Endodermal cell (in vitro differentiated cells): ENCODE data around the gene SMARCA5. TPM values are rescaled to one million over a fixed set of nuclear protein-coding genes. Genes with fewer than 3 reads are reported as not detected.

ENCODE experiments used
- DNase-seq: peaks from one replicate; pipeline ENCODE4 v3.0.0-alpha.2; 2017
- H3K27ac ChIP-seq: 2 replicates; pipeline ENCODE4 v1.5.1; 2013; ENCODE audit warnings: mild to moderate bottlenecking, low read depth, low read length, moderate library complexity
- H3K27me3 ChIP-seq: 2 replicates; pipeline ENCODE4 v1.6.1; 2013; ENCODE audit warnings: mild to moderate bottlenecking, low read length, moderate library complexity; ENCODE audit not compliant: insufficient read depth, control insufficient read depth, poor library complexity, severe bottlenecking
- H3K36me3 ChIP-seq: 2 replicates; pipeline ENCODE4 v1.7.0; 2013; ENCODE audit warnings: mild to moderate bottlenecking, low read length, moderate library complexity; ENCODE audit not compliant: control insufficient read depth, insufficient read depth
- H3K4me1 ChIP-seq: one replicate; pipeline ENCODE4 v1.7.0; 2013; ENCODE audit warnings: low read length; ENCODE audit not compliant: control insufficient read depth, insufficient read depth
- H3K4me3 ChIP-seq: 2 replicates; pipeline ENCODE4 v1.5.1; 2013; ENCODE audit warnings: mild to moderate bottlenecking, low read length, moderate library complexity
- H3K9ac ChIP-seq: 2 replicates; pipeline ENCODE4 v1.6.1; 2013; ENCODE audit warnings: mild to moderate bottlenecking, low read length, moderate library complexity; ENCODE audit not compliant: poor library complexity, severe bottlenecking; ENCODE audit errors: extremely low read depth
- H3K9me3 ChIP-seq: 2 replicates; pipeline ENCODE4 v1.6.1; 2013; ENCODE audit warnings: mild to moderate bottlenecking, low read length, moderate library complexity; ENCODE audit not compliant: control insufficient read depth
- H3K27ac Mint-ChIP-seq: 2 replicates; pipeline ENCODE4 v1.8.0; 2020; ENCODE audit warnings: mixed read lengths
- H3K27me3 Mint-ChIP-seq: 2 replicates; pipeline ENCODE4 v1.8.0; 2021; ENCODE audit warnings: mild to moderate bottlenecking, mixed read lengths; ENCODE audit not compliant: insufficient read depth
- H3K36me3 Mint-ChIP-seq: 2 replicates; pipeline ENCODE4 v1.8.0; 2020; ENCODE audit warnings: low read depth, mixed read lengths
- H3K4me1 Mint-ChIP-seq: 2 replicates; pipeline ENCODE4 v1.8.0; 2020; ENCODE audit warnings: mixed read lengths
- H3K4me3 Mint-ChIP-seq: 2 replicates; pipeline ENCODE4 v1.8.0; 2020; ENCODE audit warnings: mild to moderate bottlenecking, moderate library complexity, mixed read lengths
- H3K9me3 Mint-ChIP-seq: 2 replicates; pipeline ENCODE4 v1.8.0; 2020; ENCODE audit warnings: mild to moderate bottlenecking, mixed read lengths
- CTCF ChIP-seq: fragments of 200-600 bp; sonication (generic); conservative IDR thresholded peaks from 2 replicates; pipeline ENCODE4 v1.5.0; 2021; ENCODE audit warnings: antibody characterized with exemption, mild to moderate bottlenecking
- WGBS, 2 experiments: methylation state at CpG; one replicate each; pipeline versions ENCODE4 v1.1.5 to v1.1.7; 2013; ENCODE audit warnings: missing lambda C conversion rate in 2 of 2, mixed read lengths in 1 of 2; ENCODE audit not compliant: insufficient coverage in 1 of 2, insufficient read length in 1 of 2; 5-methylcytosine and 5-hydroxymethylcytosine counted together
- total RNA-seq, 2 donors: library from RNA; stranded (reverse); fragmentation: NEBNext Ultra II Directional in 1 of 2; extraction: Animal tissue kit (Norgen Biotek cat#: 25700) in 1 of 2; gene quantifications; 2 replicates in 1 of 2; 3 replicates in 1 of 2; pipeline ENCODE4 v1.2.1, GENCODE V29; 2021

SMARCA5 gene
- total RNA-seq, 2 donors from 2014 or later, result 91.0 to 95.4 TPM

GRCh38 chr4:143558286-143558685, 44.8 kb downstream of the SMARCA5 start:
- Histone ChIP-seq H3K4me3 (no peak overlapping the region), H3K9ac (no peak overlapping the region), H3K36me3 (peaks cover 25% of the 10 kb centered on the region), H3K27ac (no peak overlapping the region), H3K4me1 (no peaks in the 10 kb centered on the region), H3K27me3 (no peaks in the 10 kb centered on the region), H3K9me3 (peaks cover 4% of the 10 kb centered on the region)
- peaks cover 12% of the 10 kb centered on the region for H3K36me3 Mint-ChIP-seq
- peaks cover 11% of the 10 kb centered on the region for H3K27me3 Mint-ChIP-seq
- no peak for TF ChIP-seq CTCF
- H3K9me3 Mint-ChIP-seq, result peaks cover 2% of the 10 kb centered on the region
- peak overlapping the region; percentile 5 for H3K27ac Mint-ChIP-seq
- DNase-seq, result no peak
- H3K4me1 Mint-ChIP-seq, result peaks cover 4% of the 10 kb centered on the region
- no peak overlapping the region for H3K4me3 Mint-ChIP-seq
- WGBS, 2 experiments, result 96 to 100% methylated on average over 2 of the region's 2 CpGs

- peaks cover 9% of the 10 kb centered on the region for H3K36me3 Mint-ChIP-seq
- peaks cover 11% of the 10 kb centered on the region for H3K27me3 Mint-ChIP-seq
- peaks cover 2% of the 10 kb centered on the region for H3K9me3 Mint-ChIP-seq
- Histone ChIP-seq H3K9me3 (peaks cover 4% of the 10 kb centered on the region), H3K27me3 (no peaks in the 10 kb centered on the region), H3K9ac (no peak overlapping the region), H3K27ac (no peak overlapping the region), H3K4me1 (no peaks in the 10 kb centered on the region), H3K4me3 (peak overlapping the region; percentile 71), H3K36me3 (peaks cover 18% of the 10 kb centered on the region)
- DNase-seq, result peak; percentile 95
- 16 to 34% methylated on average over 50 to 57 of the region's 57 CpGs for WGBS, 2 experiments
- H3K4me3 Mint-ChIP-seq, result peak overlapping the region; percentile 66
- H3K27ac Mint-ChIP-seq, result peak overlapping the region; percentile 89
- H3K4me1 Mint-ChIP-seq, result peaks cover 4% of the 10 kb centered on the region
- peak; percentile 87 for TF ChIP-seq CTCF
Observed at GRCh38 chr4:143558823-143559756, 45.6 kb downstream of the SMARCA5 start.

GRCh38 chr4:143559757-143560147, 46.2 kb downstream of the SMARCA5 start:
- Mint-ChIP-seq H3K27ac (peak overlapping the region; percentile 89), H3K27me3 (peaks cover 11% of the 10 kb centered on the region), H3K9me3 (peaks cover 2% of the 10 kb centered on the region), H3K4me3 (peak overlapping the region; percentile 66), H3K4me1 (peaks cover 4% of the 10 kb centered on the region), H3K36me3 (peaks cover 4% of the 10 kb centered on the region)
- TF ChIP-seq CTCF, result peak; percentile 37
- DNase-seq, result no peak
- 85 to 86% methylated on average over 4 to 17 of the region's 17 CpGs for WGBS, 2 experiments
- Histone ChIP-seq H3K27me3 (no peaks in the 10 kb centered on the region), H3K36me3 (peaks cover 11% of the 10 kb centered on the region), H3K27ac (no peak overlapping the region), H3K4me3 (peak overlapping the region; percentile 71), H3K9ac (no peak overlapping the region), H3K9me3 (peaks cover 4% of the 10 kb centered on the region), H3K4me1 (no peaks in the 10 kb centered on the region)
